GM12891 (cell line): ENCODE measurements around the gene TLL1.

ENCODE experiments used
- DNase-seq: peaks from one replicate; pipeline ENCODE4 v3.0.0; 2011; ENCODE audit warnings: low spot score; ENCODE audit not compliant: insufficient read length
- FAIRE-seq: peaks from 2 replicates; lab custom pipeline; 2011; peaks lifted over from hg19 to GRCh38; lab: Jason Lieb, UNC
- PAX5 ChIP-seq: IDR thresholded peaks from 2 replicates; pipeline ENCODE4 v1.6.1; 2011; ENCODE audit warnings: low read length, moderate library complexity, mild to moderate bottlenecking; ENCODE audit not compliant: insufficient read depth, severe bottlenecking
- POLR2A ChIP-seq: IDR thresholded peaks from 2 replicates; pipeline ENCODE4 v1.6.1; 2011; ENCODE audit warnings: low read depth, low read length, control low read depth
- POLR2AphosphoS5 ChIP-seq: IDR thresholded peaks from 2 replicates; pipeline ENCODE4 v1.6.1; 2011; ENCODE audit warnings: low read depth, low read length, control low read depth
- POU2F2 ChIP-seq: IDR thresholded peaks from 2 replicates; pipeline ENCODE4 v1.6.1; 2011; ENCODE audit warnings: low read depth, mild to moderate bottlenecking, control low read depth, low read length, moderate library complexity
- SPI1 ChIP-seq: IDR thresholded peaks from 2 replicates; pipeline ENCODE4 v1.6.1; 2011; ENCODE audit warnings: low read depth, low read length, control low read depth
- TAF1 ChIP-seq: IDR thresholded peaks from 2 replicates; pipeline ENCODE4 v1.6.1; 2011; ENCODE audit warnings: low read depth, low read length, control low read depth

TLL1 gene

GRCh38 chr4:165991325-165992180, 118.5 kb downstream of the TLL1 start:
- DNase-seq (no peak), FAIRE-seq (no peak)

GRCh38 chr4:165992283-165992682, 119.2 kb downstream of the TLL1 start:
- TF ChIP-seq PAX5 (no peak), POLR2A (no peak), POLR2AphosphoS5 (no peak), POU2F2 (no peak), SPI1 (no peak), TAF1 (no peak)
- DNase-seq = no peak
- FAIRE-seq = no peak

More at GRCh38 chr4:165991325-165992180, 118.5 kb downstream of the TLL1 start:
- TF ChIP-seq PAX5 (no peak), SPI1 (no peak), TAF1 (no peak), POU2F2 (no peak), POLR2AphosphoS5 (no peak), POLR2A (no peak)

GRCh38 chr4:165994701-165995100, 121.7 kb downstream of the TLL1 start:
- DNase-seq (no peak), FAIRE-seq (no peak)
- TF ChIP-seq POU2F2 = no peak
- TF ChIP-seq SPI1 = no peak
- TF ChIP-seq PAX5 = no peak
- no peak for TF ChIP-seq POLR2AphosphoS5

- DNase-seq (no peak), FAIRE-seq (no peak)
Measured at GRCh38 chr4:166003811-166004210, 130.8 kb downstream of the TLL1 start.

GRCh38 chr4:166006217-166006616, 133.2 kb downstream of the TLL1 start:
- FAIRE-seq (no peak), DNase-seq (no peak)
- TF ChIP-seq TAF1 (no peak), SPI1 (no peak), POLR2A (no peak), POU2F2 (no peak)

More at GRCh38 chr4:166003811-166004210, 130.8 kb downstream of the TLL1 start:
- TF ChIP-seq PAX5 (no peak), POU2F2 (no peak), SPI1 (no peak), POLR2A (no peak), TAF1 (no peak), POLR2AphosphoS5 (no peak)

GRCh38 chr4:166008510-166008909, 135.5 kb downstream of the TLL1 start:
- FAIRE-seq (no peak), DNase-seq (no peak)
- TF ChIP-seq TAF1 = no peak
- TF ChIP-seq SPI1 = no peak
- no peak for TF ChIP-seq POU2F2
- TF ChIP-seq POLR2AphosphoS5 = no peak

GRCh38 chr4:166012129-166013030, 139.3 kb downstream of the TLL1 start:
- DNase-seq (no peak), FAIRE-seq (no peak)
- TF ChIP-seq PAX5 (no peak), POLR2AphosphoS5 (no peak), TAF1 (no peak), SPI1 (no peak), POLR2A (no peak), POU2F2 (no peak)

- DNase-seq = no peak
- FAIRE-seq = no peak
- TF ChIP-seq POLR2AphosphoS5 (no peak), POU2F2 (no peak), TAF1 (no peak), POLR2A (no peak), SPI1 (no peak), PAX5 (no peak)
Measured at GRCh38 chr4:166014411-166014810, 141.4 kb downstream of the TLL1 start.

- TF ChIP-seq POLR2A (no peak), TAF1 (no peak), POLR2AphosphoS5 (no peak), PAX5 (no peak), SPI1 (no peak), POU2F2 (no peak)
- FAIRE-seq (no peak), DNase-seq (no peak)
Measured at GRCh38 chr4:166017804-166018203, 144.8 kb downstream of the TLL1 start.
